HG03575 (cell line): ENCODE measurements around the gene HDX.
"Not testable (repeated sequence)": the region's sequence is repeated elsewhere in the genome, so short reads cannot be mapped to it uniquely, and the experiment has no call there.

ENCODE experiments used
- ATAC-seq: cut with Tn5 transposase; IDR thresholded peaks from one replicate; pipeline ENCODE4 v1.9.1; 2021; ENCODE audit not compliant: unreplicated experiment, insufficient number of reproducible peaks, low FRiP score; ENCODE audit errors: extremely low read depth

Gene HDX

DNA sequence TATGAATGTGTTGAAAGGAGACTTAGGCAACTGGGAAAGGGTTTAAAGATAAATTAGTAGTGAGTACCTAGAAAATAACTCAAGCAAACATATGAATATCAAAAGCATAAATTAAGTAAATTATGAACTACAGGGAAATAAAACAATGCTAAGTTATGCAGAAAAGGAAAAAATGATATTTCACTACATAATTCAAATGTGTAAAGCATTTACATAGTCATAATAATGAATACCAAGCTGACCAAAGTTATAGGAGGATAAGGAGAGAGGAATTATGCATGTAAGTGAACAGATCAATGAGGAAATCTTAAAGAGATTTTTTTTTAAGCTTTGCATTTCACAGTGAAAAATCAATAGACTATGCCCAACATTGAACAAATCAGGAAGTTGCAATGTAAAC lies 145.0 kb downstream of the HDX start:
- no peak for ATAC-seq

DNA sequence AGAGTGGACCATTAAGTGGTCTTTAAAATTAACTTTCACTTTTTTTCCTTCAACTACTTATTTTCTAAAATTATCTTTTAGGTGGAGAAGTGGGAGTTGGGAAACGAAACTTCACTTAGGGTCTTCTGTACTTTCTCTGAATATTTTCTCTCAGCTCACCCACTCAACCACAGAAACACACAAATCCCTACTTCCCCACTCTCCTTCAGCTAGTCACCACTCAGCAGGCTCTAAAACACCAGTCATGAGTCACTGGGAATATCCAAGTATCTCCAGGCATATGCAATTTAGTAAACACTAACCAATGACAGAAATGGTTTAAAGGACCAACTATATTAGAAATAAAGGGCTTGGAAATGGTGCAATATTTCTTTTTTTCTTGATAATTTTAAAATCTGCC lies 161.3 kb downstream of the HDX start:
- no peak for ATAC-seq

DNA sequence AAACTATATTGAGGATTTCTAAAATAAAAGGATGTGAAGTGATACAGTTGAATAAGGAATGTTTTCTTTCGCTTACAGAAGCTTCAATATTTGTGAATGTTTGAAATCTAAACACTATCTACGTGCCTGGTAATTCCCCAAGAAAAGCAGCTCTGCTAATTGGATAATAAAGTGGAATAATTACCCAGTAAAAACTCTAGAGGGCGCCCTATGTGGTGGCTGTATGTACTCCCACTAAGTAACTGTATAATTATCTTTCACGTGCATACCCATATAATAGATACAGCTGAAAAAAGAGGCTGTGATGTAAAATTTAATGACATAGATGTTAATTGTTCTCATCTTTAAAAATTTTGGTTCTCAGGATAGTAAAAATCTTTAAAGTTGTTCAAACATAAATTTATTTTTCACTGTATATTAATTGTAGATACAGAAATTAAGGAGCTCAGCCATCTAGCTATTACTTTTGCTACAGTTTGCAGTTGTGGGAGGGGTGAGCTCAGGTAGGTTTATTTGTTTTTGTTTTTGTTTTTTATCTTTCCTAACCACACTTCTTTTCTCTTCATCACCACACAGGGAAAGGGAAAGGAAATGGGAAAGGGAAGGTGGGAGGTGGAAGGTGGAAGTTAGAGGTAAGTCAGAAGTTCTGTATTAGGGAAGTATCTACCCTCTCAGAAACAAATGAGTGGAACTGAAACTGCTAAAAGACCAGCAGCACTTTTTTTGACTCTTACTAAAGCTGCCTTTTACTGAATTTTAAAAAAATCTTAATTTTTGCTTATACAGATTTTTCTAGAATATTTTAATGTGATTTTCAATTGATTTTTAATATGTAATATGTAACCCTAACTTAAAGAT lies 162.5 kb downstream of the HDX start:
- ATAC-seq = peak; percentile 55

DNA sequence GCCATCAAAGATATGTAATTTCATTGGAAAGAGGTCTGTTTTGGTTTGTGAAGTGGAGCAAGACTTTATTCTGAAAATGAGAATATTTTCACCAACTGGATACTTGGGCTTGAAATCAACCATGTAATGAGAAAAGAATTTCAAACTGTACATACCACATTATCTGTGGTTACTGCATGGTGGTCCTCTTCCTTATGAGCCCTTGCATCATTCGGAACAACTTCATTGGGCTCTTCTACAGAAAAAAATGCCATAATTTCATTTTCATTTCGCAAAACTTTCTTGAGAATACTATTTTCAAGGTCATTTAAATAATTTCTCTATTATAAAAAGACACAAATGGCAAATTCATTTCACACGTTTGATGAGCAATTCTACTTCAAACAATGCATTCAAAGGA lies 165.6 kb downstream of the HDX start:
- ATAC-seq = no peak

DNA sequence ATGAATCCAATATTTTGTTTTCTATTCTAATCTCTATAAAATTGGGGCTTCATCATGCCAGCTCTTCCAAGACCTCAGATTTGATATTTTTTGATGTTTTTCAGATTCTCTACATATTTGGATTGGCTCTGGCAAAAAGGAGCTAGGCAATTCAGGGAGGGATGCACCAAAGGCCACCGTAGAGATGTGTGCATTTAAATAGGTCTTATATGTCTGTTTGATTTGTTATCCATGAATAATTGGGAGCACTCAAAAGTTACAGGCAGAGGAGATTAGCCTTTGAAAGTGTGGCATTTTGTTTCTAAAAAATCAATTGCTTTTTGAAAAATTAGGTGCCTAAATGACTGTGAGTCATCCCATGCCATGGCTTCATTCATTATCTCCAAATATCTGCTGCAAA lies 167.1 kb downstream of the HDX start:
- ATAC-seq = no peak

DNA sequence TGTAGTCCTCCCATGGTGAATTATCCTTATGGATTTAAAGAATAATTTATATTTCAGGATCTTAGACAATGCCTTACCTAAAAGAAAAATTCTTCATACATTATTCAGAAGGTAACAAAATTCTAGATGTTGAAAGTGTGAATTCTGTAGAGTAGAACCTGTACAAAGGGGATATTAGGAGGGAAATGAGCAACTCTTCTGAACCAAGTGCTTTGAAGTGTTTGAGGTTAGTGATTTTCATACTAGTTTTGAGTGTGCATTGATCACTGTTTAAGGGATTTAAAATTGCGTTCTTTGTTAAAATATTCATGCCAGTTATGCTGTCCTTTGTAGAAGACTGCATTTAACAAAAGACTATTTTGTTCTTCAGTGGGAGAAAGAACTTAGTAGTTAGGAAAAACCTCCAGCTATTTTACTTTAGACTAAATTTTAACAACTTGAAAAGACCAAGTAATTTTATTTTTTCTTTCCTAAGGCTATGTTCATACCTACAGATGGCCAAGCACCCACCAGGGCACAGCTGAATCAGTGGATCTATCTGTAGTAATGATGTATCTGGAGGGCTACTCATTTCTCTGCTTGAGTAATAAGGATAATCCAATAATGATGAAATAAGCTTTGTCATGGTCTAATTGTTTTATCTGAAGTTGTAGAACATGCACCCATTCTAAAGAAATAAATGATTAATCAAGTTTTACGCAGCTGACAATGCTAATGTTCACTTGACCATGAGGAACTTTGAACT lies 180.0 kb downstream of the HDX start:
- ATAC-seq = no peak

DNA sequence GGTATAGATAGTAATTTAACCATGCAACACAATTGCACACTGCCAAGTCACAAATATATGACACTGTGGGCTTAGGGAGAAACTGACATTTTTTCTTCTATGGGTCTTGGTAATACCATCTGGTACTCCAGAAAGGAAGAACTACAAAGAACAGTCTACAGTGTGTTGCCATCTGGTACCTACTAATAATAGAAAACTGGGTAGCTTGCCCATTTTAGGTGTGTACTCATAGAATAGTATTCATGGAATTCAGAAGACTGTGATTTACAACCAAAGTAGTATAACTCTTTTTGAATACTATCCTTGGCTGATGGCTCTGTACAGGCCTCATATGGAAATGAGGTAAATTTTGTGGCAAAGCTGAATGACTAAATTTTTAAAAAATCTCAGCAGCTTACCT lies 181.6 kb downstream of the HDX start:
- no peak for ATAC-seq

DNA sequence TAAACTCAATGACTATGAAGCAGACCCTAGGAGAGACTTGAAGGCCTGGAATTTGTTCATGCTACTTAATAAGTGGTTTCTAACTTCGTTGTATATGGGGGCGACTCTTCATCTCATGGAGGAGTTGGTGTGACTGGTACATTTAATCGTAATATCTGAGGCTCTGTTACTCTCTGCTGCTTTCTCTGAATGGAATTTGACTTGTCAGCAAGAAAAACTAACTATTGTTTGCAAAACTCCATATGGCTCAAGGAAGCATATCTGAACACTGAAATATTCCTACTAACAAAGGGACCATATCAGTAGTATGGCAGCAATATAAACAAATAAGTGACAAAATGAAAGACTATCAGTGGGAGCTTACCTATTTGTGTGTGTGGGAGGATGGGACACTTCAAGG lies 182.2 kb downstream of the HDX start:
- no peak for ATAC-seq

DNA sequence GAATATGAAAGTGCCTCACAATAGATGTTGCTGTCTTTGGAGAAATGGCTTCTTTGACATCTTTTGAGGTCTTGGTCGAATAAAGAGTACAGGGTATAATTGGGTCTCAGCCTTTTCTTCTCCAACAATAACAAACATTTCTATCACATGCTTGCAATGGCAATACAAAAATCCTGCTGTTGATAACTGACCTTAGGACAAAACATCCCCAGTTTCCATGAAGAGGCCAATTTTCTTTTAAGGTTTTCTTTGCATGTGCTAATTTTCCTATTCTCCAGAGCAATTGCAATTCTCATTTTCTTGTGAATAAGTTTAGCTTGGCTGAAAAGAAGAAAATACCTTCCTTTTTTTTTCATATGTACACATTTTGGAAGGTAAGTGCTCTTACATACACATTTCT lies 183.6 kb downstream of the HDX start:
- no peak for ATAC-seq

DNA sequence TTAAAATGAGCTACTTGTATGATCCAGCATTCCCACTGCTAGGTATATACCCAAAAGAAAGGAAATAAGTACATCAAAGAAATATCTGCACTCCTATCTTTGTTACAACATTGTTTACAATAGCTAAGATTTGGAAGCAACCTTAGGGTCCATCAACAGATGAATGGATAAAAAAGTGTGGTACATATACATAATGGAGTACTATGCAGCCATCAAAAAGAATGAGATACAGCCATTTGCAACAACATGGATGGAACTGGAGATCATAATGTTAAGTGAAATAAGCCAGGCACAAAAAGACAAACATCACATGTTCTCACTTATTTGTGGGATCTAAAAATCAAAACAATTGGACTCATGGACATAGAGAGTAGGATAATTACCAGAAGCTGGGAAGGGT lies 186.3 kb downstream of the HDX start:
- not testable (repeated sequence) for ATAC-seq
